NAMALWA (cell line): ENCODE measurements around the gene LAMA3.

Source experiments
- DNase-seq: peaks from one replicate; pipeline ENCODE4 v3.0.0-alpha.2; 2015; ENCODE audit warnings: low spot score

The LAMA3 gene

DNA sequence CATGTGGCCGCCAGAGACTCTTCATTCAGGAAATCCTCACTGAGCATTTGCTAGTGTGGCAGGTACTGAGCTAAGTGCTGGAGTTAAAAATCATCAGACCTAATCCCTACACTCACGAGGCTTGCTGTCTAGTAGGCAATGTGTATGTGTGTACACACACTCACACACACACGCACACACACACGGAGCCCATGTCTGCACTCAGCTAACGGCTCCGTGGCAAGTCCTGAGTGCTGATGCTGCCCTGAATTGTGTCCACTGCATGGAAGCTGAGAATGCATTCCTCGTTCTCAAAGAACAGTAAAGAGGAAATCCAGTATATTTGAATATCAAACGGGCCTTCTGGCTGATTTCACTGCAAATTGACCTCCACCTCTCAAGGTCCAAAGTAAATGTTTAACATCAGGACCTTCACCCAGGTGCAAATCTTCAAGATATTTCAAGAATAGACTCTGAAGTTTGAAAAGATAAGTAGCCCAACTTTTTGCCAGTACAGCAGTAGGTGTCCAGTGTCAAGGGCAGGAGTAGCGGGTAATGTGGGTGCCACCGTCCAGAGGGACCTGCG is 189.2 kb downstream of the LAMA3 start:
- no peak for DNase-seq

GRCh38 chr18:23879126-23879525 is 189.9 kb downstream of the LAMA3 start:
- DNase-seq, result no peak

DNA sequence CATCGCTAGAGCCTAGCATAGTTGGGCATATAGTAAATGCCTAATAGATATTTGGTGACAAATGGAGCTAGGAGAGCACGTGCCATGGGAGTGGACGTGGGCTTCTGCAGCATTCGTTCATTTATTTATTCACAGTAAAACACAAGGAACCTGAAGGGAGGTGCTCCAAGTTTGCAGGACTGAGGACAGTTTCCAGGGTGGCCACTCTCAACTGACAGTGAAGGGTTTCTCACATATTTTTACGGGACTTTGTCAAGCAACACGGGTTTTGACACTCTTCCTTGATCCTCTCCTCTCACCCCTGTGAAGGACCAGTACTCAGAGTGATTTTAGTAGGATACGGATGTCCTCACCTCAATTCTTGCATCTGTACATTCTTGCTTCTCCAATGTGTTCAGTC is 190.3 kb downstream of the LAMA3 start:
- no peak for DNase-seq

- no peak for DNase-seq
Observed at GRCh38 chr18:23879966-23880565, 190.8 kb downstream of the LAMA3 start.

DNA sequence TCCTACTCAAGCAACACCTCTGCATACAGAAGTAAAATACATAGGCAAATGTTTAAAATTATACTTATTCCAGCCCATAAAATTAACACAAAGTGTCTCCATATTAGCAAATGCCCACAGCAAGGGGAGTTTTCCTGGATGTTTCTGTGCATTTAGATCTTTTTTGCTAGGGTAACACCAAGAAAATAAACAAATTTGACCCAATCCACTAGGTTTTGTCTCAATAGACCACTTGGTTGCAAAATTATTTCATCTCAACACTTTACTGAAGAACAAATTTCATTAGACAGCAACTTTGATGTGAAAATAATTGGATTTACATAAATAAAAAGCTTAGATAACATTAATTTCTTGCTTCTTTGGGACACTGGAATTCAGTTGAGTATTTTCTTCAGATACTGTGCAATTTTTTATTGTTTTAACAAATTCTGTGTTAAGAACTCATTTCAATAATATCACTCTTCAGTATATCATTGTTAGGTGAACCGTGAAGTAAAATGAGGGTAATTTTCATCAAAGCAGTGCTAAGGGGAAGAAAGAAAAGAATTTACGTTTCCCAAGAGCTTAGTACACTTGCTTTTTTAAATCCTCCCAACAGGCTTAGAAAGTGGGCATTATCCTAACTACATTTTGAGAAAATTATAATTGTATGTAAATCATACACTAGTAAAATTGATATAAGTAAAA is 191.8 kb downstream of the LAMA3 start:
- DNase-seq, result no peak

GRCh38 chr18:23881778-23882177 is 192.5 kb downstream of the LAMA3 start:
- no peak for DNase-seq

DNA sequence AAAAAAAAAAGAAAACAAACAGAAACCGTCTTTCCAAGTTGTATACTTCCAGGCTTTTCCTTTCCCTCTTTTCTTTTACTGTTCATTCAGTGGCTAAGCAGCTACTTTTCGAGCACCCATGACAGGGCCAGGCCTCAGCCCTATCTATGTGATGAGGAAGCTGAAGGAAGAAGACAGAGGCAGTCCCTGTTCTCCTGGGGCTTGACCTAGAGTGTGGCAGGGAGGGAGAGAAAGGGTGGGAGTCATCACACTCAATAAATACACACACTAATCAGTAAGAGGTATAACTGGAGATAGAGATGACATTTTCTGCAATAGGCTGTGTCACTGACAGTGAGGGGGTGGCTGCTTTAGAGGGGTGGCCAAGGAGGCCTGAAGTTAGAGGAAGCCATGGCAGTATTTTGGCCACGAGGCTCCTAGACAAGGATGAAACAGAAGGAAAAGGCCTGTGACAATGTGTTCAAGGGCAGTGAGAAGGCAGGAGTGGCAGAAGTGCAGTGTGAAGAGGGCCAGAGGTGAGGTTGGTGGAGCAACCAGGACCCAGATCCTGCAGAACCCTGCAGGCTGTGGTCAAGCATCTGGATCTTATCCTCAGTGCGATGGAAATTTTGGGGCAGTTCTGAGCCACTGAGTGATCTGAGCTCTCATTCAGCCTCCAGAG is 193.5 kb downstream of the LAMA3 start:
- no peak for DNase-seq

DNA sequence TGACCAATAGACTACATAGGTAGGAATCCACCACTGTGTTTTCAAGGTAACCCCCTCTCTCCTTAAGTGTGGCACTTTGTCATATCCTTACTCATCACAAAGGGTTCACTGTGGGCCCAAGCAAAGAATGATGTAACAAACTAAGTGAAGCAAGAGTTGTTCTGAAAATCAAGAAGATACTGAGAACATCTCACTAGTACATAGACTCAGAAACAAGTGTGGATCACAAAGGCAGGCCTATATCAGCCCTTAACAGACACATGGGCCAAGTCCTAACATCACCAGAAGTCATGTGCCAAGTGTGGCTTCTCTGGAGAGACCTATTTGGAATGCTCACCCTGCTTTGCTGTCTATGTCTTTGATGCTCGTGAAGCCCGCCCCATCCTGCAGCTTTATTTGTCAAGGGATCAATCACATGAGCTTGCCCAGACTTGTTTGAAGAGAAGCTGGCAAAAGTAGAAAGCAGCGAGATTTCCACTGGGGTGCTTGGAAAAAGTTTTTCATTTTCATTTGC is 194.1 kb downstream of the LAMA3 start:
- DNase-seq, result no peak

DNA sequence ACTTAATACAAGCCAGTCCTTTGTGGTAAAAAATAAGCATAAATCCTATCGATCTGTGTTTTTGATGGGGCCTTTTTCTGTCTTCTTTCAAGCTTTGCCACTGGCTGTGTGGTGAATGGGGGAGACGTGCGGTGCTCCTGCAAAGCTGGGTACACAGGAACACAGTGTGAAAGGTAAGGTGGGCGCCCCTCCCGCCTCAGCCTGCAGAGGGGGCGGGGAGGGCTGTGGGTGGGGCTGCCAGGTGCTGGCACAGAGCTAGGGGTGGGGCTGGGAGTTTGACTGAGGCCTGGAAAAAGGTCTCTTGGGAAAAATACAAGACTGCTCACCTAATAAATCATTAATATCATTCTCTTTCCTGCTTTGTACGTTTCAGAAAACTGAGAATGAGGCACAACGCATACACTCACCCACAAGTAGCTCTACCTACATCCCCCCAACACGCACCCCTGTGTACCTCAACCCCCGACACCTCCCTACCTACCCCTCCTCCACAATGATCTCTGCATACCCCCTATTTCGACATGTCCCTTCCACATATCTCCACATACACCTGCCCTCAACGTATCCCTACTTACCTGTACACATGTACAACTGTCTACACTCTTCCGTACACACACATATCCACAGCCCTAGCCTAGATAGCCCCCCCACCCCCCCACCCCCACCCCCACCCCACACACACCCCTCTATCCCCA is 195.6 kb downstream of the LAMA3 start:
- DNase-seq, result no peak

DNA sequence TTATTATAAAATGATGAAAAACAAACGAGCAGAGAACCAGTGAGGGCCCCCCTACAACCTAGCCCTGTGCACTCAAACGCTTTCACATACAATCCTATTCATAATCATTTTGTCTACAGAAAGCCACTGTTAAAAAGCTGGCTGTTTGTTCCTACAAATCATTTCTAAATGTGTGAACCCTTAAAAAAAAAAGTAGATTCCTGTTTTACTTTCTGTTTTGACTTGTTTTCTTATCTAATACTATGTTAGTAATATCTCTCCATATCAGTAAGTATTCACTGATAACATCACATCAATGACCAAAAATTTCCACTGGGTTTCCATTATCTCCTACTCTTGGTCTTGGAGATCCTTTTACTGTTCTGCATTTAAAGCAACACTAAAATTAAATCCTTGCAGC is 196.5 kb downstream of the LAMA3 start:
- no peak for DNase-seq

DNA sequence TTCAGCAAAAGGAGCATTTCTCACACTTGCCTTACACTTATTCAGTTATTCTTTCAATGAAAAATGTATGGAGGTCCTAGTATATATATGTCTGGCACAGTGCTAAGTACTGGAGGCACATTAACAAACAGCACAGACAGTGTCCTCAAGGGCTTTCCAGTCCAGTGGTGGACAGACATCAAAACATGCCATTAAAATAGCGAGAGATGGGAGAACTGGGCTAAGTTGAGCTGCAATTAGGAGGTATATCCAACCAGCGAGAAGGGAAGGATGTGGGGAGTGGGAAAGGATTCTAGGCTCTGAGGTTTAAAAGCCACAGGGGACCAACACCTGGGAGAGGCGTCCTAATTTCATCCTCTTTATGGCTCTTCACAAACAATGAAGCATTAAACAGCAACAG is 197.8 kb downstream of the LAMA3 start:
- DNase-seq, result no peak

DNA sequence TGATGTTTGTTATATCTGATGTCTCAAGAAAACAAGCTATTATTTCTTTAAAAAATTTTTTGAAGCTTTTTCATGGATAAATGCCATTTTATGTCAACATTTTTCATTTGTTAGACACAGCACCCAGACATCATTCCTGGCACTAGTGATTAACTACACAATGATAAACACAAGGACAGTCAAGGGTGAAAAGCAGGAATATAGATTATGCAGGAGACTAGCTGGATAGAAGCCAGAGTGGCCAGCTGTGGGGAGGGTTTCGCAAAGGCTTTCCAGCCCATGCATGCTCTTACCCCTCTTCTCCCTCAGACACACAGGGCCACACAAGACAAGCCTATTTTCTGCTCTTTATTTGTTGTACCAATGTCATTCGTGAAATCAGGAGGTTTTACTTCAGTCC is 198.2 kb downstream of the LAMA3 start:
- DNase-seq, result no peak

DNA sequence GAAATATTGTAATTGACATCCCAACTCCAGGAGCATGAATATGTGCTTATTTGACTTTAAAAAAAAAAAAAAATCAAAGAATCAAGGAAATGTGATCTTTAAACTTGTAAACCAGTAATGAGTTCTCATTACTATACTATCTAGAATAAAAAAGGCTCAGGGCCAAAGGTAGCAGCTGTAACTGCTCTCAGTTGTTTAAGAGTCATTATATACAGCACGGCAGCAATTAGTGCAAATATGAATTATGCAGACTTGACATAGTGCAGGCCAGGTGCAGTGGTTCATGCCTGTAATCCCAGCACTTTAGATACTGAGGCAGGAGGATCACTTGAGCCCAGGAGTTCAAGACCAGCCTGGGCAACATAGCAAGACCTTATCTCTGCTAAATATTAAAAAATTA is 199.6 kb downstream of the LAMA3 start:
- no peak for DNase-seq

DNA sequence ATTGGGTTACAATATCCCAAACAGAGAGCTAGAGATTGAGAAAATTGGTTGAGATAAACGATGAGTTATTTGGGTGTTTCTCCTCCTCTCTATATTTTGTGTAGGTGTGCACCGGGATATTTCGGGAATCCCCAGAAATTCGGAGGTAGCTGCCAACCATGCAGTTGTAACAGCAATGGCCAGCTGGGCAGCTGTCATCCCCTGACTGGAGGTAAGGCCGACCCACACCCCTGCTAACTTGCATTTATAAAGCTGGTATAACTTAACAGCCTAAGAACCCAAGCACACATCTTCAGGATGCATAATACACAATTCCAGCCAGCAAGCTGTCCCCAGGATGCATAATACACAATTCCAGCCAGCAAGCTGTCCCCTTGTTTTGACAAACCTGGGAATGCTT is 200.7 kb downstream of the LAMA3 start:
- DNase-seq, result no peak

- no peak for DNase-seq
Observed at GRCh38 chr18:23890589-23890988, 201.3 kb downstream of the LAMA3 start.

DNA sequence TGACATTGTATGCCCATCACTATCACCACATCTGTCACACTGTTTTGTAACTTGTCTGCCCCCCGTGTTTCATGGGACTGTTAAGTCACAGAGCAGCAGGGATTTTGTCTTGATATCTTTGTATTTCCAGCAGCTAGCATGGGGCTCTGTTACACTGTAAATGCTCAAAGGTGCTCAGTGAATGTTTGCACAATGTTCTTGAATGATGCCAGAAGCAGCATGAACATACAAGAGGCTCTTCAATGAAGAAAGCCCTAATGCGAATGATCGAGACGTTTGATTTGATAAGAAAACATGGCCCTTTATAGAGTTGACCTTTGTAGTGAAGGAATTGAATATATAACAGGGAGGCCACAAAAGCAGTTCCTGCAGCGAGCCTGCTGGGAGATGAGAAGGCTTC is 204.4 kb downstream of the LAMA3 start:
- DNase-seq, result no peak

DNA sequence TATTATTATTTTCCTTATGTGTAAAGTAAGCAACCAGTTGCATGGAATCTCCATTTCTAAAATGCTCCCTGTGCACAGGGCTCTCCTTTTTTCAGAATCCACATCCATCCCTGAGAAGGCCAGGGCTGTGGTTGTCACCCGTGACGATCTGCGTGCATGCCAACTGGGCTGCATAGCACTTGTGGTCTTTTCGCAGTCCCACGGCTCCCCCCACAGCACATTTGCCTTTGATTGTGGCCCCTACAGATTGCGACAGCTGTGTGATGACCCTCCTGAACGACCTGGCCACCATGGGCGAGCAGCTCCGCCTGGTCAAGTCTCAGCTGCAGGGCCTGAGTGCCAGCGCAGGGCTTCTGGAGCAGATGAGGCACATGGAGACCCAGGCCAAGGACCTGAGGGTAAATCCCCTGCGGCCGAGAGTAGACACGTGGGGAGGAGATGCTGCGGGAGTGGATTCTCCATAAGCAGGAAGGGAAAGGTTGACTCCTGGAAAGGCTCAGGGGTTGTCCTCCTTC is 205.5 kb downstream of the LAMA3 start:
- DNase-seq, result no peak

DNA sequence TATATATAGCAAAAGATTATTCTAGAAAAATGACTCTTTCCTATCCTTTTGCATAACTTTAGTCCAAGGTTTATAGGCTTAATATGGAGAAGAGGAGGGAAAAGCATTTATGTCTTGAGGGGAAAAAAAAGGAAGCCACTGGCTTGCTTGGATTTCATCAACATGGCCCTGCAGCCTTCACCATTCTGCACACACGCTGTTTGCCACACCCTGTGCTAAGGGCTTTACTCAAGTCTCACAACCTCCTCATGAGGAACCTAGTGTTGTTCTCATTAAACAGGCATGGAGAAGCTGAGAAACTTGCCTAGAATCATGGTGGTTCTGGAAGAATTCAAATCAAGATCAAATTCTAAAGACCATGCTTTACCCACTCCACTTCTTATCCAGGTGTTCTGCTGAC is 208.0 kb downstream of the LAMA3 start:
- no peak for DNase-seq

GRCh38 chr18:23897733-23898132 is 208.5 kb downstream of the LAMA3 start:
- no peak for DNase-seq

- DNase-seq, result no peak
Observed at GRCh38 chr18:23900994-23901393, 211.7 kb downstream of the LAMA3 start.

GRCh38 chr18:23902396-23902795 is 213.1 kb downstream of the LAMA3 start:
- no peak for DNase-seq

GRCh38 chr18:23903971-23904370 is 214.7 kb downstream of the LAMA3 start:
- no peak for DNase-seq
